GM18499 (cell line): ENCODE measurements around the gene CAT.

ENCODE experiments used
- ATAC-seq: cut with Tn5 transposase; IDR thresholded peaks from one replicate; pipeline ENCODE4 v1.9.1; 2021; ENCODE audit warnings: moderate number of reproducible peaks; ENCODE audit not compliant: insufficient read depth, unreplicated experiment

The CAT gene

DNA sequence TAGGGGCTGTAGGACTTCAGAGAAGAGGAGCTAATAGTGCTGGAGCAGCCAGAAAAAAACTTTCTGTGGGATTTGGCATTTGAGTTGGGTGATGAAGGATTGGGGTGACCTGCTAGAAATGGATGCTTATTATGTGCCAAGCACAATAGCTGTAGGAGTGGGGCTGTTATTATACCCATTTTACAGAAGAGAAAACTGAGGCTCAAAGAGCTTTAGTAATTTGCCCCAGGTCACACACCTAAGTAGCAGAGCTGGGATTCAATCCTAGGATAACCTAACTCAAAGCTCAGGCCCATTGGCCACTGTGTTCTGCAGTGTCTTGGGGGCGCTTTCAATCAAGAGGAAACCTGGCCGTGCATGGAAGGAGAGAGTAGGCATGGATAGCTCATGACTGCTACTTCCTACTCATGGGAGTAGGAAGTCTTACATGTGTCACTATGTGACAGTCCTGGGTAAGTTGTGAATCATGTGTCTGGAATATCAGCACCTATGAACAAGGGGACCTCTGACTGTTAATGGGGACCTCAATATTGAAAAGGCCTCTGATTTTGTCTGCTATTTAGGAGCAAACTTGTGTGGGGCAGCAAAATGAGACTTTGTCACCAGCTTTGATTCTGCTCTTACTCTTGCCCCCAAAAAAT is 81.0 kb downstream of the CAT start:
- ATAC-seq = no peak

DNA sequence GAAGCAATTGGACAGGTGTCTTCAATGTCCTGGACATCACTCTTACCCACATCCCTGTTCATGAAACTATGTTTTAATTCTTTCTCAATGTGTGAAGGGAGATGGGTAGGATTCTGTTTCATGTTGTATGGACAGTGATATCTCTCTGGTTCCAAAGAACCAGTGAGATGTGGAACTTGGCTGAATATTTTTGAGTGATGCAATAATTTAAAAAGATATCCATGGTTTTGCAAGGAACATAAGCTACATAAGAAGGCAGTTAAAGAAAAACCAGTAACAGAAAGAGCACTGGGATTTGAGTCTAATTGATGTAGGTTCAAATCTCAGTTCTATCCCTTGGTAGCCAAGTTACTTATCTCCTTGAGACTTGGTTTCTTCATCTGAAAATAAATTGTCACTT is 82.5 kb downstream of the CAT start:
- no peak for ATAC-seq
